BE2C (cell line): ENCODE results near the gene SRGAP2B.
"Not testable (repeated sequence)": the region's sequence is repeated elsewhere in the genome, so short reads cannot be mapped to it uniquely, and the experiment has no call there.

Experiments used
- DNase-seq: peaks from one replicate; pipeline ENCODE4 v3.0.0-alpha.2; 2020
- H3K27me3 ChIP-seq: fragments of 250-450 bp; sonication (Bioruptor Pico); 2 replicates; pipeline ENCODE4 v1.5.1; 2020; ENCODE audit warnings: mild to moderate bottlenecking
- H3K36me3 ChIP-seq: fragments of 250-450 bp; sonication (Bioruptor Pico); 2 replicates; pipeline ENCODE4 v1.5.1; 2020; ENCODE audit warnings: mild to moderate bottlenecking
- H3K4me1 ChIP-seq: fragments of 250-450 bp; sonication (Bioruptor Pico); 2 replicates; pipeline ENCODE4 v1.5.1; 2020
- H3K4me3 ChIP-seq: 2 replicates; pipeline ENCODE4 v1.5.1; 2011; ENCODE audit warnings: low read depth, low read length
- H3K9me3 ChIP-seq: fragments of 250-450 bp; sonication (Bioruptor Pico); 2 replicates; pipeline ENCODE4 v1.5.1; 2020

Gene SRGAP2B

GRCh38 chr1:144927292-144927691, 167.8 kb downstream of the SRGAP2B start:
- not testable (repeated sequence) for H3K27me3 ChIP-seq, H3K9me3 ChIP-seq, H3K4me3 ChIP-seq, H3K4me1 ChIP-seq, DNase-seq, H3K36me3 ChIP-seq

- H3K9me3 ChIP-seq, H3K4me1 ChIP-seq, DNase-seq, H3K36me3 ChIP-seq, H3K27me3 ChIP-seq, H3K4me3 ChIP-seq: not testable (repeated sequence)
Measured at GRCh38 chr1:144923640-144924039, 171.5 kb downstream of the SRGAP2B start.

GRCh38 chr1:144922785-144923184, 172.3 kb downstream of the SRGAP2B start:
- H3K4me3 ChIP-seq, H3K36me3 ChIP-seq, H3K9me3 ChIP-seq, H3K27me3 ChIP-seq, H3K4me1 ChIP-seq, DNase-seq: not testable (repeated sequence)

GRCh38 chr1:144919106-144919505, 176.0 kb downstream of the SRGAP2B start:
- DNase-seq, H3K9me3 ChIP-seq: not testable (repeated sequence)

GRCh38 chr1:144918027-144918603, 177.0 kb downstream of the SRGAP2B start:
- not testable (repeated sequence) for H3K9me3 ChIP-seq, DNase-seq, H3K36me3 ChIP-seq, H3K4me3 ChIP-seq, H3K4me1 ChIP-seq, H3K27me3 ChIP-seq

More at GRCh38 chr1:144919106-144919505, 176.0 kb downstream of the SRGAP2B start:
- H3K36me3 ChIP-seq, H3K27me3 ChIP-seq, H3K4me3 ChIP-seq, H3K4me1 ChIP-seq: not testable (repeated sequence)

GRCh38 chr1:144917154-144918026, 177.7 kb downstream of the SRGAP2B start:
- not testable (repeated sequence) for H3K4me3 ChIP-seq, DNase-seq, H3K9me3 ChIP-seq, H3K4me1 ChIP-seq, H3K27me3 ChIP-seq, H3K36me3 ChIP-seq

GRCh38 chr1:144913977-144914734, 181.0 kb downstream of the SRGAP2B start:
- not testable (repeated sequence) for H3K36me3 ChIP-seq, H3K4me3 ChIP-seq, DNase-seq, H3K9me3 ChIP-seq, H3K27me3 ChIP-seq, H3K4me1 ChIP-seq

- H3K27me3 ChIP-seq, H3K9me3 ChIP-seq, H3K4me1 ChIP-seq, H3K36me3 ChIP-seq, DNase-seq, H3K4me3 ChIP-seq: not testable (repeated sequence)
Measured at GRCh38 chr1:144913458-144913857, 181.7 kb downstream of the SRGAP2B start.

GRCh38 chr1:144910729-144911128, 184.4 kb downstream of the SRGAP2B start:
- not testable (repeated sequence) for H3K4me3 ChIP-seq, H3K9me3 ChIP-seq, H3K27me3 ChIP-seq, H3K4me1 ChIP-seq, DNase-seq, H3K36me3 ChIP-seq

GRCh38 chr1:144900841-144901240, 194.3 kb downstream of the SRGAP2B start:
- not testable (repeated sequence) for DNase-seq, H3K4me1 ChIP-seq, H3K4me3 ChIP-seq, H3K27me3 ChIP-seq, H3K9me3 ChIP-seq, H3K36me3 ChIP-seq

- not testable (repeated sequence) for H3K9me3 ChIP-seq, H3K27me3 ChIP-seq, H3K36me3 ChIP-seq, H3K4me1 ChIP-seq, H3K4me3 ChIP-seq, DNase-seq
Measured at GRCh38 chr1:144894454-144895201, 200.5 kb downstream of the SRGAP2B start.

GRCh38 chr1:144893710-144894438, 201.3 kb downstream of the SRGAP2B start:
- H3K9me3 ChIP-seq, H3K36me3 ChIP-seq, DNase-seq, H3K4me3 ChIP-seq, H3K4me1 ChIP-seq, H3K27me3 ChIP-seq: not testable (repeated sequence)

GRCh38 chr1:144893062-144893461, 202.1 kb downstream of the SRGAP2B start:
- not testable (repeated sequence) for H3K27me3 ChIP-seq, H3K4me3 ChIP-seq, H3K9me3 ChIP-seq, H3K4me1 ChIP-seq, H3K36me3 ChIP-seq, DNase-seq

- H3K4me1 ChIP-seq, H3K9me3 ChIP-seq, H3K36me3 ChIP-seq, H3K4me3 ChIP-seq, DNase-seq, H3K27me3 ChIP-seq: not testable (repeated sequence)
Measured at GRCh38 chr1:144889450-144890115, 205.5 kb downstream of the SRGAP2B start.
